Activated CD8-positive, alpha-beta memory T cell treated with anti-CD3 and anti-CD28 coated beads, Interleukin-2, amount 50 U/mL, for 48 hours (primary cell): ENCODE measurements around the gene BACH2.
"Not testable (repeated sequence)": the region's sequence is repeated elsewhere in the genome, so short reads cannot be mapped to it uniquely, and the experiment has no call there.

ENCODE experiments used
- DNase-seq: peaks from one replicate; pipeline ENCODE4 v3.0.0-alpha.2; 2020

The BACH2 gene

DNA sequence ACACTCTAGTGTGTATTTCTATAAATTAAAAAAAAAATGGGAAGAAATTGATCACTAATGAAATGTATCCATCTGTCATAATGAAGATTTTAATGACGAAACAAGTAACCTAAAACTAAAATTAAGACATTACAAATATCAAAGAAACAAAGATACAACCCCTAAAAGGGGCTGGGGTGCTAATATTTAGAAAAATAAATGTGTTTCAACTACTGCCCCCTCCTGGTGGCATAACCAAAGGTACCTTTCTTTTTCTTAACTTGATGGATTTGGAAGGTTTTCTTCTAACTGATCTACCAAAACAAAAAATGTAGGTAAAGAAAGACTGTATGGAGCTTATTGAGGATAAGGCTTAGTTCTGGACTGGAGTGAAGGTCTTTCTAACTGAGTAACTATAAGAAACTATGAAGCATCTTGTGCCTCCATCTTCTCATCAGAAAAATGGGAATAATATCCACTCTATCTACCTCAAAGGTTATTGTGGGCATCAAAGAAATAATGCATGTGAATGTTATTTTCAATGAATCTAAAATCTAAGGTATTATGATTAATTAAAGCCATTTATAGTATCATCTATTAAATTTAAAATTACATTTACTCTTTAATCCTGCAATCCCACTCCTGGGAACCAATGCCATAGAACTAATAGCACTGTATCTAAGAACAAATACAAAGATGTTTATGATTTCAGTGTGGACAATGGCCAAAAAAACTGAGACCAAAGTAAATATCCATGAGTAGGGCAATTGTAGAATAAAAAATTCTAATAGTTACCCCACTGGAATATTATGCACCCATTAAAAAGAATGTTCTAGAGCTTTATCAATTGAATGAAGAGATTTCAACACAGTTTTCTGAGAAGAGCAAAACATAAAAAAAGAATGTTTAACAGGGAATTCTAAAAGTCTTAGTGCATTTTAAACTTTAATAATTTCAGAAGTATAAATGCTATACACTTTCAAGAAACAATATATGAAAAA is 117.2 kb downstream of the BACH2 start:
- no peak for DNase-seq

- no peak for DNase-seq
Observed at GRCh38 chr6:90178384-90178855, 118.2 kb downstream of the BACH2 start.

DNA sequence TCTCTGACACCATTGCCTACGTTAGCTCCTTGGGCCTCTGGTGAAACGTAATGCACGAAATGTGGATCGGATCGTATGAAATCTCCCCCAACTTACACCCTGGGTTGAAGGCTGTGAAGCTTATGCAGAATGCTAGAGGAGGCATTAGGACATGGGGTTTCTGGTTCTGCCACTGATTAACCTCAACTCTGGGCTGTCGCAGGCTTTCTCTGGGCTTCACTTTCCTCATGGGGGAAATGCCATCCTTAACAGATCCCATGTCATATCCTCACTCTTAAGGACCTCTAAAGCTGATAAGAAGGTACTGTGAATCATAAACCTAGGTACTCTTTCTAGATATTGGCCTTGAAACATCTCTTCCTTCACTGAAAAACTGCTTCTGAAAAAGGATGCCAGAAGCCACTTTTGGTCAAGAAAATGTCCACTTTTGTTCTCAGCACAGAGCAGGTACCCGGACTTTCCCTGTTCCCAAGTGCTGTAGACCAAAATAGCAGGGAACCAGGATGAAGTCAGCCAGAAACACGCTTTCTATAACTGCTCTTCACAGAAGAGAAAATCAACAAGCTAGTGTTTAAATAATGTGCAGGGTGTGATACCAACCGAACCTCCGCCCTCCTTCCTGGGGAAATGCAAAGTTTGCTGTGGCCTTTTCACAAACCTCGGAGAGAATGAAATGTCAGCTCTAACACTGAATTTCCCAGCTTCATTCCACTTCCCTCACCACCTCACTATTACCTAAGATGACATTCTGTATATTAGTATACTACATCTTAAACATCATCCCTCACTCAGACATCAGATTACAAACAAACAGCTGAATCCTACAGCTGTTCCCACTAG is 118.9 kb downstream of the BACH2 start:
- DNase-seq: no peak

- peak; percentile 81 for DNase-seq
Observed at GRCh38 chr6:90175627-90176538, 120.8 kb downstream of the BACH2 start.

DNA sequence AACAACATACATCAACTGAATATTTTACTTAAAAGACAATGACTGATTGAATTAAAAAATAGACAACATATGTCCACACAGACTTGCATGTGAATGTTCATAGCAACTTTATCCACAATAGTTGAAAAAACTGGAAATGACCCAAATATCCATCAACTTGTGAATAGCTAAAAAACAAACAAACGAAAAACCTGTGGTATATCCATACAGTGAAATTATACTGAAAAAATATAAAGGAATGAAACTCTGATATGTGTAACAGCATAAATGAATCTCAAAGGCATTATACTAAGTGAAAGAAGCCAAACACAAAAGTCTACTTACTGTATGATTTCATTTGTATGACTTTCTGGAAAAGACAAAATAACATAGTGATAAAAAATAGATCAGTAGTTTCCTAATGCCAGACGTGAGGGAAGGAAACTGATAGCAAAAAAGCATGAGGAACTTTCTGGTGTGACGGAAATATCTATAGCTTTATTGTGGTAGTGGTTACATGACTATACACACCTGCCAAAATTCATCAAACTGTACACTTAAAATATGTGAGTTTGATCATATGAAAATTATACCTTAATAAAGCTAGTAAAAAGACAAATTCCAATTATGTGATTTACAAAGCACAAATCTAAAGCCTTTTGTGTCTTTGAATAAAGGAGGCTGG is 123.2 kb downstream of the BACH2 start:
- DNase-seq: no peak

DNA sequence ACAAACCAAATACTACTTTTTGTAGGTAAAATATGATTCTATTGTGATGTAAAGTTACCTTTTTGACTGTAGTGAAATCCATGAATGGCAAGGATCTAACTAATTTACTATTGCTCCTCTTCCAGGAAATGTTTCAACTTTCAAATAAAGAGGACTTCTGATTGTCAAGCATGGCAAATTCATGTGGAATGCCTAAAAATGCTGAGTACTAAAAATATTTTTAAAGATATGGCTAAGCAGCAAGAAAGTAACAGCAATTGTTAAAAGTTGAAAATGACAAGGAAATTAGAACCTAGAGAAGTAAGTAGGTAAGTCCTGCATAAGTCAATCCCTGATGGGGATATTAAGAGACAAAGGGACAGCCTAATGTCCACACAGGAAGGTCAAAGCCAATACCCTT is 126.0 kb downstream of the BACH2 start:
- DNase-seq: no peak

- no peak for DNase-seq
Observed at GRCh38 chr6:90169374-90169773, 127.3 kb downstream of the BACH2 start.

- DNase-seq: no peak
Observed at GRCh38 chr6:90168693-90169131, 127.9 kb downstream of the BACH2 start.

DNA sequence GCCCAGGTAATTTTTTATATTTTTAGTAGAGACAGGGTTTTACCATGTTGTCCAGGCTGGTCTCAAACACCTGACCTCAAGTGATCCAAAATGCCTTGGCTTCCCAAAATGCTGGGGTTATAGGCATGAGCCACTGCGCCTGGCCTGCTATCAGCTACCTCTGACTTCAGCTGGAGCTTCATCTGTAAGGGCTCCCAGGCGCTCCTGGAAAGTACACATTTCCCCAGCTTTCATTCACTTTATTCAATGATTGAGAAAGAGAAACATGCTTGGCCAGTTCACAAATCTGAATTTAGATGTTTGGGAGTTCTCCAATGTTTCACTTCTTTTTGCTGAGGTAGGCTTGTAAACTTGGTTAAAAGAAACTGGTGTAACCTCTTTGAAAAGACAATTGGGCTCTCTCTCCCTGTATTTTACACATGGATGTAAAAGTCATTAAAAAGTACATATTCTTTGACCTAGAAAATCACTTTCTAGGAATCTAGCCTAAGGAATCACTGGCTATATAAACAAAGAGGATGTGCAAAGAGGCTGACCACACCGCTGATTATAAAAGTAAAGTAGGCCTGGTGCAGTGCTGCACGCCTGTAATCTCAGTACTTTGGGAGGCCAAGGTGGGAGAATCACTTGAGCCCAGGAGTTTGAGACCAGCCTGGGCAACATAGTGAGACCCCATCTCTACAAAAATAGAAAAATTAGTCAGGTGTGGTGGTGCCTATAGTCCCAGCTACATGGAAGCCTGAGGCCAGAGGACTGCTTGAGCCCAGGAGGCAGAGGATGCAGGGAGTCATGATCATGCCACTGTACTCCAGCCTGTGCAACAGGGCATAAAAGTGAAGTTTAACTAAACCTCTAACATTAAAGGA is 128.9 kb downstream of the BACH2 start:
- no peak for DNase-seq

DNA sequence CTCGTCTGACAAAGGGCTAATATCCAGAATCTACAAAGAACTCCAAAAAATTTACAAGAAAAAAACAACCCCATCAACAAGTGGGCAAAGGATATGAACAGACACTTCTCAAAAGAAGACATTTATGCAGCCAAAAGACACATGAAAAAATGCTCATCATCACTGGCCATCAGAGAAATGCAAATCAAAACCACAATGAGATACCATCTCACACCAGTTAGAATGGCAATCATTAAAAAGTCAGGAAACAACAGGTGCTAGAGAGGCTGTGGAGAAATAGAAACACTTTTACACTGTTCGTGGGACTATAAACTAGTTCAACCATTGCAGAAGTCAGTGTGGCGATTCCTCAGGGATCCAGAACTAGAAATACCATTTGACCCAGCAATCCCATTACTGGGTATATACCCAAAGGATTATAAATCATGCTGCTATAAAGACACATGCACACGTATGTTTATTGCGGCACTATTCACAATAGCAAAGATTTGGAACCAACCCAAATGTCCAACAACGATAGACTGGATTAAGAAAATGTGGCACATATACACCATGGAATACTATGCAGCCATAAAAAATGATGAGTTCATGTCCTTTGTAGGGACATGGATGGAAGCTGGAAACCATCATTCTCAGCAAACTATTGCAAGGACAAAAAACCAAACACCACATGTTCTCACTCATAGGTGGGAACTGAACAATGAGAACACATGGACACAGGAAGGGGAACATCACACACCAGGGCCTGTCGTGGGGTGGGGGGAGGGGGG is 130.3 kb downstream of the BACH2 start:
- DNase-seq: not testable (repeated sequence)

DNA sequence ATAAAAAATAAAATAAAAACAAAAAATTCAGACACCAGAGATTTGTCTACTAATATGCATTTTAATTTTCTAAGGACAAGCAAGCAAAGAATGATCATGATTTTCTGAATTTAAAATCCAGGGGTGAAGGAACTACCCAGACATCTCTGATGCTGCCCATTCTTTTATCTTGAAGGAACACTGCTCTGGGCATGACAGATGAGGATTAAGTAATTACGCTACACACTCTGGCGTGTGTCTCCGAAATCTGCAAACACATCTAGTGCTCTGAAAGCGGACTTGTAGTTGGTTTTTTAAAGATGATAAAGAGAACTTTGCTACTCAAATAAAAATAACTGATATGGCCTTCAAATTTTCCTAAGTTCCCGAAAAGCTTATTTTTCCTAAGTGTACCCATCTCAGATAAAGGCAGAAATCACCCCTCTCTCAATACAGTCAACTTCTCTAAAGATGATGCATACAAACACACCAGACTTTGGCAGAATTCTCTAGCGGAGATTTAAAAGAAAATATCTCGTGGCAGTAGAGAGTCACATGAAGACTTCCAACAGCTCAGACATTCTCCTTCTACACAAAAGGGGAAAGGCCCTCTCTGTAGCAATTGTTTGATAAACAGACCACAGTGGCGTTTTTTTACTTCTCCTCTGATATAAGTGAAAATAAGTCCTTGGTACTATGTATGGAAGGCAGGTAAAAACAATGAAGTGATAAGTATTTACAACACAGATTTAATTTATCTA is 133.8 kb downstream of the BACH2 start:
- no peak for DNase-seq

DNA sequence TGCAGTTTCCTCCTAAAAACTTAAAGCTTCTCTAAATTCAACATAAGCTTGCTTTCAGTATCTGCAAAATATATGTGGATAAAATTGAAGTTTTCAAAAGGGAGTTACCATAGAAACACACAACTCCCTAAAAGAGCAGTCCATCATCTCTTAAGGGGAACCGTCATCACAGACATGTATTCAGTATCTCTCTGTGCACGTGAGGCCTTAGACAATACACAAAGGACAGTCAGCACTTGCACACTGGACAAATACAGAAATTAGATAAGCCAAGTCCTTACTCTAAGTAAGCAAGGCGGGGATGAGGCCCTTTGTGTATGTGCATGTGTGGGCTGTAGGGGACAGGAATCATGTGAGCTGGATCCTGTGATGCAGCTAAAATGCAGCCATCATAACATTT is 136.6 kb downstream of the BACH2 start:
- no peak for DNase-seq

- DNase-seq: no peak
Observed at GRCh38 chr6:90159452-90159851, 137.2 kb downstream of the BACH2 start.

- no peak for DNase-seq
Observed at GRCh38 chr6:90158936-90159335, 137.7 kb downstream of the BACH2 start.

GRCh38 chr6:90157441-90157840 is 139.2 kb downstream of the BACH2 start:
- no peak for DNase-seq

GRCh38 chr6:90156861-90157260 is 139.8 kb downstream of the BACH2 start:
- DNase-seq: no peak

DNA sequence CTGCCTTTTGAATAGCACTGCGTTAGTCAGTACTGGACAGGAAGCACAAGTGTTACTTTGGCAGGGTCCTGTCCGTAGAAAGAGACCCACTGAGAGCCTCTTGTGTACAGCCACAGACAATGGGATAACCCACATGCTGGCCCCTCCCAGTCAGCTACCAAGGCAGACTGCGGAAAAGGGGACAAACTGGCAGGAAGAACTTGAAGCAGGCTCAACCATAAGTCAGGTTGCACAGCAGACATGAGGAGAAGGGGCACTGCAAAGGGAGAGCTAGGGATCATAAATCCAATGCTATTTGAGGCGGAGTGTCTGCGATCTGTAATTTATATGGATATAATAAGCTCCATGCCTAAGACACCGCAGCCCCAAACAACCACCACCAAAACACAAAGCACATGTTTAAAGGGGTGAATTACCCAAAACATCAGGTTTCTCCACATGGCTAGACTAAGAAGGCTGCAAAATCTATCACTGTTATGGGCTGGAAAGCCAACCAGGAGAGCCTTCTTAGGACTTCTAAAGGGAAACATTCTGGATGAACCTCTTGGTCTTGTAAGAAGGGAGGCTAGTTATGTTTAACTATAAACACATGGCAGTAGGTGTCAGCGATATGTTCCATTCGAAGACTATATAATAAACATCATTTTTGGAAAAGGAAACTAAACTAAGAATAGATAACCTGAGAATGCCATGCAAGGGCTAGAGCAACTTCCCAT is 141.7 kb downstream of the BACH2 start:
- DNase-seq: no peak

- DNase-seq: no peak
Observed at GRCh38 chr6:90151576-90152422, 144.8 kb downstream of the BACH2 start.
